ENCODE data around the gene ZNF609.

DNA sequence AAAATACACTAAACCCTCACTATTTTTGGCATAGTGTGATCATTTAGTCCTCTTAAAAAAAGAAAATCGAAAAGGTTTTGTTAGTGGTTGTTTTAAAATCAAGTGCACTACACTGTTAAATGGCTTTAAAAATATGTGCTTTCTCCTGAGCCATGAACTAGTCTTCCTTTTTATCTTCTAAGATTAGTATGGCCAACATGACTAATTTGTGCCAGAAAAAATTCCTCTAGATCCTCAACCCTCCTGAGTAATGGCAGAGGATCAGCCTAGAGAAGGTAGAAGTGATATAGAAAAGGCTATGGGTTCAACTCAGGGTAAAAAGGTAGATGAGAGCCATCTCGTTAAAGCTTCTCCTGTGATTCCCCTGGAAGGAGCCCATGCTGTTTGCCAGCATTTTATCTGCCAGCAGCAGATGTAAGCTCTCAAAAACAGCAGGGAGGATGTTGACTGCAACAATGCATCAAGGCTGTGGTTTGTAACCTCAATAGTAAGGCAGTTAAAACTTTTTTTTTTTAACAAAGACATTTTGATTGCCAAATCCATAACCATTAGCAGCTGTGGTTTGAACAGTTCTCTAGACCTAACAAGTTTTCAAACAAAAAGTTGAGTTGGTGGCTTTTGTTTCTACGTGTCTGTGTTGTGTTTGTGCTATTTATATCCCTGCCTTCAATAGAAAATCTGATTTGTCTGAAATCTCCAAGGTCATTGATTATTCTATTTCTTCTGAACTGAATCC lies 30.2 kb upstream of the ZNF609 start:
- TF ChIP-seq TCF7L2 (IDR thresholded peaks at IDR 0.05; ENCODE audit: borderline replicate concordance, extremely low read depth, insufficient read depth, insufficient read length) (no peak), SIN3A (IDR thresholded peaks at IDR 0.05; ENCODE audit: low read depth) (no peak), POLR2A (IDR thresholded peaks at IDR 0.05; ENCODE audit: borderline replicate concordance, extremely low read depth, insufficient read depth, insufficient read length) (no peak), ZFX (IDR thresholded peaks at IDR 0.05) (no peak), POLR2AphosphoS5 (IDR thresholded peaks at IDR 0.05; ENCODE audit: low read depth, low read length) (no peak)
- TF ChIP-seq, protein P1, sequence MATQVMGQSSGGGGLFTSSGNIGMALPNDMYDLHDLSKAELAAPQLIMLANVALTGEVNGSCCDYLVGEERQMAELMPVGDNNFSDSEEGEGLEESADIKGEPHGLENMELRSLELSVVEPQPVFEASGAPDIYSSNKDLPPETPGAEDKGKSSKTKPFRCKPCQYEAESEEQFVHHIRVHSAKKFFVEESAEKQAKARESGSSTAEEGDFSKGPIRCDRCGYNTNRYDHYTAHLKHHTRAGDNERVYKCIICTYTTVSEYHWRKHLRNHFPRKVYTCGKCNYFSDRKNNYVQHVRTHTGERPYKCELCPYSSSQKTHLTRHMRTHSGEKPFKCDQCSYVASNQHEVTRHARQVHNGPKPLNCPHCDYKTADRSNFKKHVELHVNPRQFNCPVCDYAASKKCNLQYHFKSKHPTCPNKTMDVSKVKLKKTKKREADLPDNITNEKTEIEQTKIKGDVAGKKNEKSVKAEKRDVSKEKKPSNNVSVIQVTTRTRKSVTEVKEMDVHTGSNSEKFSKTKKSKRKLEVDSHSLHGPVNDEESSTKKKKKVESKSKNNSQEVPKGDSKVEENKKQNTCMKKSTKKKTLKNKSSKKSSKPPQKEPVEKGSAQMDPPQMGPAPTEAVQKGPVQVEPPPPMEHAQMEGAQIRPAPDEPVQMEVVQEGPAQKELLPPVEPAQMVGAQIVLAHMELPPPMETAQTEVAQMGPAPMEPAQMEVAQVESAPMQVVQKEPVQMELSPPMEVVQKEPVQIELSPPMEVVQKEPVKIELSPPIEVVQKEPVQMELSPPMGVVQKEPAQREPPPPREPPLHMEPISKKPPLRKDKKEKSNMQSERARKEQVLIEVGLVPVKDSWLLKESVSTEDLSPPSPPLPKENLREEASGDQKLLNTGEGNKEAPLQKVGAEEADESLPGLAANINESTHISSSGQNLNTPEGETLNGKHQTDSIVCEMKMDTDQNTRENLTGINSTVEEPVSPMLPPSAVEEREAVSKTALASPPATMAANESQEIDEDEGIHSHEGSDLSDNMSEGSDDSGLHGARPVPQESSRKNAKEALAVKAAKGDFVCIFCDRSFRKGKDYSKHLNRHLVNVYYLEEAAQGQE (IDR thresholded peaks at IDR 0.05; ENCODE audit: low read depth): no peak
- TF ChIP-seq, protein P2, sequence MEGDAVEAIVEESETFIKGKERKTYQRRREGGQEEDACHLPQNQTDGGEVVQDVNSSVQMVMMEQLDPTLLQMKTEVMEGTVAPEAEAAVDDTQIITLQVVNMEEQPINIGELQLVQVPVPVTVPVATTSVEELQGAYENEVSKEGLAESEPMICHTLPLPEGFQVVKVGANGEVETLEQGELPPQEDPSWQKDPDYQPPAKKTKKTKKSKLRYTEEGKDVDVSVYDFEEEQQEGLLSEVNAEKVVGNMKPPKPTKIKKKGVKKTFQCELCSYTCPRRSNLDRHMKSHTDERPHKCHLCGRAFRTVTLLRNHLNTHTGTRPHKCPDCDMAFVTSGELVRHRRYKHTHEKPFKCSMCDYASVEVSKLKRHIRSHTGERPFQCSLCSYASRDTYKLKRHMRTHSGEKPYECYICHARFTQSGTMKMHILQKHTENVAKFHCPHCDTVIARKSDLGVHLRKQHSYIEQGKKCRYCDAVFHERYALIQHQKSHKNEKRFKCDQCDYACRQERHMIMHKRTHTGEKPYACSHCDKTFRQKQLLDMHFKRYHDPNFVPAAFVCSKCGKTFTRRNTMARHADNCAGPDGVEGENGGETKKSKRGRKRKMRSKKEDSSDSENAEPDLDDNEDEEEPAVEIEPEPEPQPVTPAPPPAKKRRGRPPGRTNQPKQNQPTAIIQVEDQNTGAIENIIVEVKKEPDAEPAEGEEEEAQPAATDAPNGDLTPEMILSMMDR (IDR thresholded peaks at IDR 0.05 in 2 of 3, conservative IDR thresholded peaks at IDR 0.05 in 1 of 3; ENCODE audit: borderline replicate concordance in 1 of 3, insufficient read depth in 1 of 3, low read depth in 2 of 3, low read length in 2 of 3): no peak
